CD4-positive, alpha-beta T cell treated with Interleukin-2 at 100 ng/mL for 4 hours (primary cell): ENCODE data around the gene KRTAP21-2.
"Not testable (repeated sequence)": the region's sequence is repeated elsewhere in the genome, so short reads cannot be mapped to it uniquely, and the experiment has no call there.

Experiments
- DNase-seq: peaks from one replicate; pipeline ENCODE4 v3.0.0-alpha.2; 2020; ENCODE audit warnings: low spot score

KRTAP21-2 gene

DNA sequence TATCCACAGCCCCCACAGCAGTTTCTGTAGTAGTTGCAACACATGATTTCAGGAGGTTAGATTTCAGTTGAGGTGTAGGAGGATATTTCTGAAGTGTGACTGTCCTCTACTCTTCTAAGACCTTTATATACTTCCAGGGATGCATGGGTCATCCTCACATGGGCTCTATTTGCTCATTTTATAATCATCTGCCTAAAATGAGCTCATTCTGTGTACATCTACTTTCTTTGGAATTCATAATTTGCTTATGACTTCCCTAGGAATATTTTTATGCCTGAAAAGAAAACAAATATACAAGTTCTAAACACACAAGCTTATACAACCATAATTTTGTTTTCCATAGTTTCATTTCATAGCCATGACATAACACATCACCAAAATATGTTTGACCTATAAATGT lies at the start of gene KRTAP21-2:
TSS of gene KRTAP21-2 (minus strand) at position 101 of the 400 bp plus-strand sequence. CDS start at position 44, 57 bp downstream.
- no peak for DNase-seq

DNA sequence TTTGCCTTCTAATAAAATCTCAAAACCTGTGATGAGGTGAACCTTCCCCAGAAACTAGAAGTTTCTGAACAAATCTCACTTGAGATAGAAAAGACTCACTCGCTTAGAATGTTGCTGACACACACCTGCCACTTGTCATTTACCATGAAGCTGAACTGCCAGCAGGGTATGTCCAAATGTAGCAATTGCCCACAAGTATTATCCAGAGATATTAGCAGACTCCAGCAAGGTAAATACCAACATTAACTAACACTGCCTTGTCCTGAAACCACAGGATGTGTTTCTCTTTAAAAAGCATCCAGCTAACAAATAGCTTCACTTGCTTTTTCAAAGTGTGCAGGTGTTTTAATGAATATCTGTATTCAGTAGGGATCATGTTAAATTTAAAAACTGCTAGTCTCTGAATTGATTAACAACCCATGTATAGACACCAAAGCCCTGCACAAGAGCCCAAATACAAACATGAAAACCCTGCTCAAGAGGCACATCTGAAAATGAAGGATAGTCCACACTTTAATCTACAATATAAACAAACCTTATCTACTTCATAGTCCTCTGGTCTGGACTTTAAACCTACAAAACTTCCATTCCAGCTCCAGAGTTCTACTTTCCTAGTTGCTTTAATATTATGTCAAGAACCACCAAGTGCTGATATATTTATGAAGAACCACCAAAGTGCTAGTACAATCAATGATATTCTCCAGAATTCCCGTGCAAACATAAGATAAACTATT lies 46.7 kb upstream of the KRTAP21-2 start:
- no peak for DNase-seq

DNA sequence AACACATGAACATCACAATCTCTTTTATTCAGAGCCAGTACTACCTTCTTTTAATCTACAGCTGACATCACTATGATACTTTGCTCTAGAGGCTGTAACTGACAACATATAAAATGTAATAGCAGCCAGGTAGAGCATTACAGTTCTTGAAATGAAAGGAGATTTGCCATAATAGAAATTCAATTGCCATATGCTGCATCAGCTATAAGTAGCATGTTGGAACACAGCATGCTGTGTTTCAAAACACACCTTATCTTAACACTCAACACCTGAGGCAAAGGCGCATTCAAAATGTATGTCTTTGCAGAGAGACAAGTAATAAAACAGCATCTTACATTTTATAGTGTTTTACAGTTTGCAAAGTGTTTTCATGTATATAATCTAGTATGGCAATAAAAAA lies 32.2 kb upstream of the KRTAP21-2 start:
- DNase-seq, result no peak

DNA sequence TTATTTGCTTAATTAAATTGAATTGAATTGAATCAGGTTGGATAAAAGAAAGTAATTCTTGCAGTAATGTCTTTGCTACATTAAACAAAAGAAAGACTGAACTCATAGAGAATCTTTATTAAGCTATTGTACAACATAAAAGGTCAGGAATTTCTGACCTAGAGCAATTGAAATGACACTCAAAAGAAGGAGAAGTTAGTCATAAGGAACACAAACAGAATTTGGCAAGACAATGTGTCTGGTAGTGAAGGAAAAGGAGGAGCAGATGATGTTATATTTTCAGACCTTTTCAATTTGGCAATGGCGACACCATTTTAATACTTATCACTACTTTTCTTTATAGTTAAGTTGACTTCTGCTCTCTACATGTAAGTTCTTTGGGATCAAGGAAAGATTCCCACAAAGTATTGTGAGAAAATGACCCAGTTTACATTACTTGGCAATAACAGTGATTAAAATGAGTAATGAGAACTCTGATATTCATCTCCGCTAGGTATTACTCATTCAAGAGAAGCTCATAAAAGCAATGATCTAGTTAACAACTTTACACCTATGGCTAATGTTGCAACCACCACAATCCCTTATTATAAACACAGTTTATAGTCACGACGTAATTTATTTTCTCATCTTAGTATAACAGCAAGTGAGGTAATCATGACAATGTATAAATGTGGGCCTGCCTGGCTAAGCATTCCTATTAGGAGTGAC lies 22.8 kb upstream of the KRTAP21-2 start:
- DNase-seq, result no peak

DNA sequence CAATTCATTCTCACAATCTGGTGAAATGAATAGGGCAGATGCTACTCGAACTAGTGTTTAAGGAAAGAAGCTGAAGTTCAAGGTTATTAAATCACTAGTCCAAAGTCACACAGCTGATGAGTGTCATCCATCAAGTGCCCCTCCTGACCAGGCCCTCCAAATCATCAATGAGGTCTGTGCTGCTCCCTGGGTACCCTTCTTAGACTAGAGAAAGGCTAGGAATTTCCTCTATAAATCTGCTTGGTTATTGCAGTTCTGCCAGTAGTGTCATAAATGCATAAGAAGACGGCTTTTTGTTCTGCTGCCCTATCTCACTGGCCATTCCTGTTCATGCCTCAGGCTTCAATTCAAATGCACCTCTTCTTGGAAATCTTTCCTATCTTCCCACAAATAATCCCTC lies 13.7 kb upstream of the KRTAP21-2 start:
- DNase-seq, result no peak

DNA sequence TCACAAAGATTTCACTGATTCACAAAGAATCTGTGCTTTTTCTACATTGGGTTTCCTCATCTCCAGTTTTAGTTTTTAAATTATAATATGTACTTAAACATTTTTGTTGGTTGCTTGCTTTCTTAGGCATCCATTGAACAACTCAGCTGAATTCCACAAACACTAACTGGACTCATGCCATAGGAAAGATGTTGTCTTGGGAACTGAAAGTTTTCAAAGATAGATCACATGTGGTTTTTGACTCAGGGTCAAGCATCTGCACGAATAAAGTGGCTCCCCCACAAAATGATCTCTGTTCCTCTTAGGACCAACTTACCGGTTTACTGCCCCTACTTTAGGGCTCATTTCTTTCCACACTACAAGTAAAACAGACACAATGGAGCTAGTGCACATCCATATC lies 11.2 kb upstream of the KRTAP21-2 start:
- DNase-seq, result no peak

DNA sequence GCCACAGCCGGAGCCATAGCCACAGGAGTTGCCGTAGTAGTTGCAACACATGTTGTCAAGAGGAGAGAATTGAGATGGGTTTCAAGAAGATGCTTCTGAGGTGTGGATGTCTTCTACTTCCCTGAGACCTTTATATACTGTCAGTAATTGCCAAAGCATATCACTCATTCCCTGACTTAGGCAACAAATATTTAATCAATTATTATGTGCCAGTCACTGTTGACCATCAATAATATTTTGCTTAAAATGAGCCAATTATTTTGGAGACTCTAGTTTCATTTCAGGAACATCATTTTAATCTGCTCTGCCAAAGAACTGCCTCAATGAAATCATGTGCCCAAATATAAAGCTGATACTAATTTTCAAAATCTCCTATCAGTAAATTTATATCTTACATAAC lies 8.3 kb upstream of the KRTAP21-2 start, which contains the start of gene KRTAP21-1:
TSS of gene KRTAP21-1 (minus strand) at position 101 of the 400 bp plus-strand sequence. CDS start at position 51, 50 bp downstream.
- not testable (repeated sequence) for DNase-seq

DNA sequence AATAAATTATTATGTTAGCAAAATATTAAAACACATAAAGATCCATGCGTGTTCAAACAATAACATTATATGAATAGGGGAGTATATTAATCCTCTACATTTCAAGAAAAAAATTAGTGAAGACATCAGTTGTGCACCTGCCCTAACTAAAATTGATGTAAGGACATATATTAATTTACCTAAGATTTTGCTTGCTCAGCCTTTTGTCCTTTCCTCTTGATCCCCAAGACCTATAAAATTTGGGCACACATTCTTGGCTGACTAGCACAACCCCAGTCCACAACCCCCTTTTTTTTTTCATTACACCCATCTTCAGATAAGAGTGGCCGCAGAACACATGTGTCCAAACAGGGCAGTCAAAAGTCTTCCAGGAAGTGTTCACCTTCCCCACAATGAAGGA lies 6.6 kb downstream of the KRTAP21-2 start:
- DNase-seq, result no peak

DNA sequence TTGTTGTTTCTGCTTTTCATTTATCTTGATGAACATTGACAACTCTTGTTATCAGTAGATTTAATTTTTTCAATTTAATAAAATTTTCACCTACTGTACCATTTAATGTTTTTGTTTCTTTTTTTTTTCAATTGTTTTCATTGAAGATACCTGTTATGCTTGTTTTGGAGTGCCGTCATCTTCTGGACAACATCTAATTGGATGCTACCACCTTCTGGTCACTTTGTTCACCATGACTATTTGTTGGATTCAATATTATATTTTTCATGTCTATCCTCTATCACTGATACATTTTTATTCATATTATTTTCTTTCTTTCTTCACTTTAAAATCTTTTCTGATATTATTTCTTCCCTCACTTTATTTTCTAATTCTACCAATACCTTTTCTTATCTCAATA lies 14.0 kb downstream of the KRTAP21-2 start:
- no peak for DNase-seq

DNA sequence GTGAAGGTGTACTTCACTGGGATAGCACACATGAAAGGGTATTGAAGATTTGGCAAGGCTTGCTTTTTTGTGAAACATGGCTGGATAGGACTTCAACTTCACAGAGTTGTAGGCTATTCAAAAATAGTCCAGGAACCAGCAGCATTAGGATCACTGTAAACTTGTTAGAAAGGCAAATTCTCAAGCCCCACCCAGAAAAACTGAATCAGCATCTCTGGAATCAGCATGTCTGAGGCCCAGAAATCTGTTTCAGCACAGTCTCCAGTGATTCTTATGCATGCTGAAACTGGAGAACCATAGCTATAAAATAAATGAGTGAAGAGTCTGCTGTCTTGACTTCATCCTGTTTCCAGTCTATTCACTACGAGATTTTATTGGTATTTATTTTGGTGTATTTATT lies 20.3 kb downstream of the KRTAP21-2 start:
- no peak for DNase-seq

DNA sequence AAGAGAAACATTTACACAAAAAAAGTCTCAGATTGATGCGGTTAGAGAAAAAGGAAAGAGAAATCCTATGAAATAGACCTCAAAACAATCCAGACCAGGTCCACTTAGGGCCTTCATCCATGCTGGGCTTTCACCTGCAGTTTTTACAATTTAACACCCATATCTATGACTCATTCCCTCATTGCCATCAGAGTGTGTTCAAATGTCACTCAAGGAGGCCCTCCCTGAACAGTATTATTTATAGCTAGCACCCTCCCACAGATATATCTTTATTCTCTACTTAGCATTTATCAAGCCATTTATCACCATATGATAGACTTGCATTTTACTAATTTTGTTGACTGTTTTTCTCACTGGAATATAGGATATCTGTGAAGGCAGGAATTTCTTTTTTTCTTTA lies 27.7 kb downstream of the KRTAP21-2 start:
- DNase-seq, result peak; percentile 1

DNA sequence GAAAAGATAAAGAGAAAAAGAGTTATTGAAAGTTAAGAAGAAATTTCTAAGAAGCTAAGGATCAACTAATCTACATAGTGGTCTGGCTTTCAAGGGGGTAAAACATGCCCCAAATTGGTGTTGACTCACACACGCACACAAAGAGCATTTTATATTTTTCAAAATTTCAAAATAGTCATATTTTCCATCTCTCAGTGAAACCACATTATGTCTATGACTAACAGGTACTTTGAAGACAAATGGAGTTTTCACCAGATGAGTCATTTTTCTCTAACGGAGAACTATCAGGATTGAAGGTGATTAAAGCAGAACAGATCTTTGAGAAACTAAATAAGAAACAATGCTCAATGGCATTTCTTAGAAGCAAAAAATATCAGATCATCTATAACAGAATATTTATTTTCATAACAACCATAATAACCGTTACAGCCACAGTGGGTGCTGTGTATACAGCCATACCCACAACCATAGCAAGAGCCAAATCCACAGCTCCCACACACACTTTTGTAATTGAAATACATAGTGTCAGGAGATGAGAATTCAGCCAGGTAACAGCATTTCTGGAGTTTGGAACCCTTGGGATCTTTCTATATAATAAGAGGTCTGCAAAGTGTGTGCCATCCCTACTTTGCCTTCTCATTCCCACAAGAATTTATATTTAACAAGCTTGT lies 28.7 kb downstream of the KRTAP21-2 start, which contains the start of gene KRTAP21-3:
TSS of gene KRTAP21-3 (minus strand) at position 539 of the 671 bp plus-strand sequence. CDS start at position 521, 18 bp downstream.
- peak; percentile 12 for DNase-seq

DNA sequence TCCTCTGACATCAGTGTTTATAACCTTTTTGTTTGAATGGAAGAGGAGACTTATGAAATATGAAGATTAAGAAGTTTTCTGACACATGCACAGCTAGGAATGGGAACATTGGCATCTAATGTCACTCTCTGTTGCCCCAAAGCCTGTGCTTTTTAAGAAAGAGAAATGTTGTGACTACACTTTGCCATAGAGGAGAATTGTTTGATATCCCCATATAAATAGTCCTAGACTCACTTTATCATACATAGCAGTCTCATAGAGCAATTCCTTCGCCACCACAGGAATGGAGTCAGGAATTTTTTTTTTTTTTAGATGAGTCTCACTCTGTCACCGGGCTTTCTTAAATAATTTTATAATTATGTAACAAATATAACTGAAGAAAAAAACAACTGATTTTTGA lies 30.0 kb downstream of the KRTAP21-2 start:
- no peak for DNase-seq

DNA sequence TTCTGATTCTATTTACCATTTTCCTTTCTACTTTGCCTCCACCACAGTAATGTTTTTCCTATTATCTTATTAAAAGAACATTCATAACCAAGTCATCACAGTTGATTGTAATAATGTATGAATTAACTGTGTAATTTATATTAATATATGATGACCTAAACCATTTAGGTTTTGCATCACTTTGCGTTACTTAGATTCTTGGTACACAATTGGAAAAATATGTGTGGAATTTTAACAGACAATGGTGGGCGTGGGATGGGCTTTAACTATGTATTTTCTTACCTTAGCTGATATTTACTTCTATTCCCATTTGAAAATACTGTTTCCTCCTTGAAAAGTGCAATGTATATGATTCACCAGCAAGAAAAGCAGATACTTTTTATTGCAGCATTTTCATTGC lies 32.1 kb downstream of the KRTAP21-2 start:
- DNase-seq, result no peak

DNA sequence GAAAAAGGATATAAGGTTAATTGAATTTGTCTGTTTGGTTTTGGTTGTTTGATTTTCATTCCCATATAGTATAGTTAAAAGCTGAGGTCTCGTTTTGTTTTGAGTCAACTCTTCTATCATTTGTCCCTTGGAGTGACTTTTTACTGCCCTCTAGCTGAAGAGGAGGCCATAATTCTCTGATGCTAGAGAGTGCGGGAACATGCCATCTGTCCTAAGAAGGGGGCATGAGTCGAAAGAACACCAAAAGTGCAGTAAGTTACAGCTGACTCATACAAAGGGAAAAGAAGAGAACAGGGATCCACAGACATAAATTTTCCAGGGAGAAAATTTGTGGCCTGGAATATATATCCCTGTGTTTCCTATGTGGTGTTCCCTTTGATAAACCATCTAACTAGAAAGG lies 32.6 kb downstream of the KRTAP21-2 start:
- DNase-seq, result no peak

DNA sequence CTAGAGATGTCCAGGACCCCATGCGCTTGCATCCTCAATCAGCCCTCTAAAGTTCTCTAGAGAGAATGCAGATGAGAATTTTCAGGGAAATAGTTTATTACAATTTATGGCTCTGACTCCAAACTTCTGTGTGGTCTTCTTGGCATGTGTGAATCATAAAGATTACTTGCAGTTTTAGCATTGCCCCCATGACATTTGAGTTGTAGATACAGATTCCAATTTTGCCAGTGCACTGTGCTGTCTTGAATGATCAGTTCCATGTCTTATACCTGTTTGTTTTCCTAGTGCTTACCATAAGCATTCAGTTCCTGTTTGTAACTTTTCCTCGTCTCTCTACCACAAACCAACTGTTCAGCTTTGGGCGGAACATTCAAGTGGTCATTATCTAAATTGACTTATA lies 33.3 kb downstream of the KRTAP21-2 start:
- DNase-seq, result no peak

DNA sequence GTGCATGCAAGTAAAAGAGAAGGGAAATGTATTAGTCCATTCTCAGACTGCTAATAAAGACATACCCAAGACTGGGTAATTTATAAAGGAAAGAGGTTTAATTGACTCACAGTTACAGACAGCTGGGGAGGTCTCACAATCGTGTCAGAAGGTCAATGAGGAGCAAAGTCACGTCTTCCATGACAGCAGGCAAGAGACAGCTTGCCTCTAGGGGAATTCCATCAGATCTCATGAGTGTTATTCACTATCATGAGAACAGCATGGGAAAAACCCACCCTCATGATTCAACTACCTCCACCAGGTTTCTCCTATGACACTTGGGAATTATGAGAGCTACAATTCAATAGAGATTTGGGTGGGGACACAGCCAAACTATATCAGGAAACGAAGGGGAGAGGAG lies 36.6 kb downstream of the KRTAP21-2 start:
- no peak for DNase-seq

DNA sequence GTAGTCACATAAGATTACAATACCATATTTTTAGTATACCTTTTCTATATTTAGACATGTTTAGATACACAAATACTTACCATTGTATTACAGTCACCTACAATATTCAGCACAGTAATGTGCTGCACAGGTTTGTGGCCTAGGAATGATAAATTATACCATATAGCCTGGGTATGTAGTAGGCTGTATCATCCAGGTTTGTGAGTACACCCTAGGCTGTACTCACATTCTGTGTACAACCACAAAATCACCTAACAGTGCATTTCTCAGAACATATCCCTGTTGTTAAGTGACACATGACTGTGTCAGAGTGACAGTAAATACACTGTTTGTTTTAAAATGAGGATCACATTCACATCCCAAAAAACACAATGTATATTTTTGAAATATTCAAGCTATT lies 39.6 kb downstream of the KRTAP21-2 start:
- DNase-seq, result no peak
